Fibroblast of lung (primary cell): ENCODE measurements around the gene RENBP. TPM values are rescaled to one million over a fixed set of nuclear protein-coding genes. Genes with fewer than 3 reads are reported as not detected.

Experiments
- DNase-seq, 2 donors: peaks; one replicate each; pipeline versions ENCODE4 v3.0.0 to v3.0.0-alpha.2; 2010; ENCODE audit warnings: low read depth in 2 of 2
- H2AFZ ChIP-seq: 2 replicates; pipeline ENCODE4 v1.5.1; 2012; ENCODE audit warnings: low read length, control low read depth, inconsistent platforms
- H3K27ac ChIP-seq: 2 replicates; pipeline ENCODE4 v1.5.1; 2011; ENCODE audit warnings: low read length, control low read depth; ENCODE audit not compliant: insufficient read depth
- H3K27me3 ChIP-seq: 2 replicates; pipeline ENCODE4 v1.5.1; 2011; ENCODE audit warnings: mild to moderate bottlenecking, low read length; ENCODE audit not compliant: control insufficient read depth, insufficient read depth
- H3K36me3 ChIP-seq: 2 replicates; pipeline ENCODE4 v1.5.1; 2011; ENCODE audit warnings: low read length; ENCODE audit not compliant: control insufficient read depth, insufficient read depth
- H3K4me1 ChIP-seq: 2 replicates; pipeline ENCODE4 v1.5.1; 2011; ENCODE audit warnings: low read length; ENCODE audit not compliant: control insufficient read depth, insufficient read depth; ENCODE audit errors: extremely low read depth
- H3K4me2 ChIP-seq: 2 replicates; pipeline ENCODE4 v1.5.1; 2011; ENCODE audit warnings: low read length, control low read depth; ENCODE audit not compliant: insufficient read depth; ENCODE audit errors: extremely low read depth
- H3K4me3 ChIP-seq, 4 experiments: fragments of 200-600 bp in 1 of 4; sonication (generic) in 1 of 4; replicated peaks in 1 of 4; 2 replicates each; pipeline ENCODE4 v1.5.1; 2011 to 2016; ENCODE audit warnings: low read length in 4 of 4, low read depth in 3 of 4, mild to moderate bottlenecking in 3 of 4, control low read depth in 2 of 4, inconsistent platforms in 1 of 4, mixed read lengths in 1 of 4; ENCODE audit not compliant: insufficient read depth in 1 of 4; ENCODE audit errors: control extremely low read depth in 1 of 4
- H3K79me2 ChIP-seq: 2 replicates; pipeline ENCODE4 v1.5.1; 2012; ENCODE audit warnings: mild to moderate bottlenecking, low read length, inconsistent platforms; ENCODE audit not compliant: control insufficient read depth, insufficient read depth
- H3K9ac ChIP-seq: 2 replicates; pipeline ENCODE4 v1.5.1; 2011; ENCODE audit warnings: mild to moderate bottlenecking, low read length, control low read depth; ENCODE audit not compliant: insufficient read depth
- H3K9me3 ChIP-seq: 2 replicates; pipeline ENCODE4 v1.5.1; 2012; ENCODE audit warnings: low read depth, low read length; ENCODE audit not compliant: control insufficient read depth, insufficient read depth
- H4K20me1 ChIP-seq: 2 replicates; pipeline ENCODE4 v1.5.1; 2011; ENCODE audit warnings: low read length; ENCODE audit not compliant: control insufficient read depth, insufficient read depth; ENCODE audit errors: extremely low read depth
- CTCF ChIP-seq, 2 donors: IDR thresholded peaks in 1 of 2; conservative IDR thresholded peaks in 1 of 2; 1 replicate in 1 of 2; 2 replicates in 1 of 2; pipeline ENCODE4 v1.5.1; 2011 to 2012; ENCODE audit warnings: low read length in 2 of 2, control low read depth in 1 of 2, inconsistent platforms in 1 of 2, low read depth in 1 of 2, mild to moderate bottlenecking in 1 of 2
- EZH2 ChIP-seq: IDR thresholded peaks from 2 replicates; pipeline ENCODE4 v1.5.1; 2012; ENCODE audit warnings: low read length, control low read depth, mild to moderate bottlenecking; ENCODE audit errors: missing control alignments
- polyA plus RNA-seq, 2 donors: library from polyadenylated mRNA; depleted of rRNA in 1 of 2; stranded (reverse) in 1 of 2; unstranded in 1 of 2; fragments of >200 nt; gene quantifications; 2 replicates each; pipeline ENCODE4 v1.2.1, GENCODE V29; 2011 to 2012; ENCODE audit warnings: missing spikeins in 1 of 2
- total RNA-seq: library from RNA; depleted of rRNA; stranded (reverse); fragments of >200 nt; gene quantifications from 2 replicates; pipeline ENCODE4 v1.2.1, GENCODE V29; 2014

Gene RENBP
- total and polyA plus RNA-seq, 2 donors (not counting 1 experiment from before 2014, with no cell fraction given), result 0.92 to 8.8 TPM

- Histone ChIP-seq H3K27me3 (no peaks in the 10 kb centered on the region), H3K9me3 (no peaks in the 10 kb centered on the region), H3K9ac (no peak overlapping the region), H3K79me2 (no peaks in the 10 kb centered on the region), H3K4me3 (no peak overlapping the region), H3K4me1 (peaks cover 2% of the 10 kb centered on the region), H3K36me3 (no peaks in the 10 kb centered on the region), H3K4me2 (no peak overlapping the region), H3K27ac (no peak overlapping the region), H4K20me1 (no peaks in the 10 kb centered on the region), H2AFZ (no peak overlapping the region)
- TF ChIP-seq EZH2, result no peak
- no peak for TF ChIP-seq CTCF (conservative IDR thresholded peaks at IDR 0.05 in 1 of 2, IDR thresholded peaks at IDR 0.05 in 1 of 2; ENCODE audit: low read depth in 1 of 2, low read length in 2 of 2)
- DNase-seq, result no peak
These were observed 25.2 kb downstream of the RENBP start for GRCh38 chrX:153919281-153919680.

- Histone ChIP-seq H3K4me3 (no peak overlapping the region), H3K9me3 (no peaks in the 10 kb centered on the region), H4K20me1 (no peaks in the 10 kb centered on the region), H3K27ac (no peak overlapping the region), H3K4me1 (no peaks in the 10 kb centered on the region), H3K4me2 (no peak overlapping the region), H3K79me2 (no peaks in the 10 kb centered on the region), H3K36me3 (no peaks in the 10 kb centered on the region), H2AFZ (no peak overlapping the region), H3K9ac (no peak overlapping the region), H3K27me3 (no peaks in the 10 kb centered on the region)
- TF ChIP-seq CTCF (conservative IDR thresholded peaks at IDR 0.05 in 1 of 2, IDR thresholded peaks at IDR 0.05 in 1 of 2; ENCODE audit: low read depth in 1 of 2, low read length in 2 of 2) (no peak), EZH2 (no peak)
- no peak for DNase-seq
These were observed 26.6 kb downstream of the RENBP start for GRCh38 chrX:153917869-153918268.

GRCh38 chrX:153913701-153914100 lies 30.7 kb downstream of the RENBP start:
- H3K4me3 ChIP-seq, result no peak overlapping the region
- no peaks in the 10 kb centered on the region for H3K9me3 ChIP-seq
- H2AFZ ChIP-seq, result no peak overlapping the region
- DNase-seq, result no peak
- no peaks in the 10 kb centered on the region for H3K79me2 ChIP-seq
- H3K4me2 ChIP-seq, result no peak overlapping the region
- H4K20me1 ChIP-seq, result no peaks in the 10 kb centered on the region
- H3K27me3 ChIP-seq, result no peaks in the 10 kb centered on the region
- no peak for TF ChIP-seq CTCF (conservative IDR thresholded peaks at IDR 0.05 in 1 of 2, IDR thresholded peaks at IDR 0.05 in 1 of 2; ENCODE audit: low read depth in 1 of 2, low read length in 2 of 2)
- TF ChIP-seq EZH2, result no peak
- H3K4me1 ChIP-seq, result no peaks in the 10 kb centered on the region
- no peak overlapping the region for H3K27ac ChIP-seq
- H3K9ac ChIP-seq, result no peak overlapping the region
- no peaks in the 10 kb centered on the region for H3K36me3 ChIP-seq
